ENCODE results near the gene ENTREP3.

DNA sequence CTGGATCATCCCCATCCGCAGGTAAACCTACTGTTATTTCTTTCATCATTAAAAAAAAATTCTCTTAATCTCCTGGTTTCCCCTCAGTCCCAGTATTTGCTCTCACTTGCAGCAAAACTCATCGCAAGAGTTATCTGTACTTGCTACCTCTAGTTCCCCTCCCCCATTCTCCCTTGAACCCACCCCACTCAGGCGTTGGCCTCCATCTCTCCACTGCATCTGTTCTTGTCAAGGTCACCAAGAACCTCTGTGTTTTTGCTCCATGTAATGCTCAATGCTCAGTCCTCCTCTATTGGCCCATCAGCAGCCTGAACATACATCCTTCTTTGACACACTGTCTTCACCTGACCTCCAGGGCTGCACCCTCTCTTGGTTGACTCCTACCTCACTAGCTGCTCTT lies 41.4 kb upstream of the ENTREP3 start:
- TF ChIP-seq, protein P1, sequence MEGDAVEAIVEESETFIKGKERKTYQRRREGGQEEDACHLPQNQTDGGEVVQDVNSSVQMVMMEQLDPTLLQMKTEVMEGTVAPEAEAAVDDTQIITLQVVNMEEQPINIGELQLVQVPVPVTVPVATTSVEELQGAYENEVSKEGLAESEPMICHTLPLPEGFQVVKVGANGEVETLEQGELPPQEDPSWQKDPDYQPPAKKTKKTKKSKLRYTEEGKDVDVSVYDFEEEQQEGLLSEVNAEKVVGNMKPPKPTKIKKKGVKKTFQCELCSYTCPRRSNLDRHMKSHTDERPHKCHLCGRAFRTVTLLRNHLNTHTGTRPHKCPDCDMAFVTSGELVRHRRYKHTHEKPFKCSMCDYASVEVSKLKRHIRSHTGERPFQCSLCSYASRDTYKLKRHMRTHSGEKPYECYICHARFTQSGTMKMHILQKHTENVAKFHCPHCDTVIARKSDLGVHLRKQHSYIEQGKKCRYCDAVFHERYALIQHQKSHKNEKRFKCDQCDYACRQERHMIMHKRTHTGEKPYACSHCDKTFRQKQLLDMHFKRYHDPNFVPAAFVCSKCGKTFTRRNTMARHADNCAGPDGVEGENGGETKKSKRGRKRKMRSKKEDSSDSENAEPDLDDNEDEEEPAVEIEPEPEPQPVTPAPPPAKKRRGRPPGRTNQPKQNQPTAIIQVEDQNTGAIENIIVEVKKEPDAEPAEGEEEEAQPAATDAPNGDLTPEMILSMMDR (IDR thresholded peaks at IDR 0.05): no peak
- TF ChIP-seq POLR2A (IDR thresholded peaks at IDR 0.05) (no peak), EP300 (IDR thresholded peaks at IDR 0.05) (no peak)
